Purkinje cell (primary cell): ENCODE results near the gene ZNF714. TPM values are rescaled to one million over a fixed set of nuclear protein-coding genes. Genes with fewer than 3 reads are reported as not detected.

Source experiments
- polyA plus RNA-seq: library from polyadenylated mRNA; unstranded; fragments of >200 nt; fragmentation: Nextera tagmentation; gene quantifications from 2 replicates; pipeline ENCODE4 v1.2.1, GENCODE V29; 2014

ZNF714 gene
- polyA plus RNA-seq, result 14.6 and 25.1 TPM in 2 replicates

DNA sequence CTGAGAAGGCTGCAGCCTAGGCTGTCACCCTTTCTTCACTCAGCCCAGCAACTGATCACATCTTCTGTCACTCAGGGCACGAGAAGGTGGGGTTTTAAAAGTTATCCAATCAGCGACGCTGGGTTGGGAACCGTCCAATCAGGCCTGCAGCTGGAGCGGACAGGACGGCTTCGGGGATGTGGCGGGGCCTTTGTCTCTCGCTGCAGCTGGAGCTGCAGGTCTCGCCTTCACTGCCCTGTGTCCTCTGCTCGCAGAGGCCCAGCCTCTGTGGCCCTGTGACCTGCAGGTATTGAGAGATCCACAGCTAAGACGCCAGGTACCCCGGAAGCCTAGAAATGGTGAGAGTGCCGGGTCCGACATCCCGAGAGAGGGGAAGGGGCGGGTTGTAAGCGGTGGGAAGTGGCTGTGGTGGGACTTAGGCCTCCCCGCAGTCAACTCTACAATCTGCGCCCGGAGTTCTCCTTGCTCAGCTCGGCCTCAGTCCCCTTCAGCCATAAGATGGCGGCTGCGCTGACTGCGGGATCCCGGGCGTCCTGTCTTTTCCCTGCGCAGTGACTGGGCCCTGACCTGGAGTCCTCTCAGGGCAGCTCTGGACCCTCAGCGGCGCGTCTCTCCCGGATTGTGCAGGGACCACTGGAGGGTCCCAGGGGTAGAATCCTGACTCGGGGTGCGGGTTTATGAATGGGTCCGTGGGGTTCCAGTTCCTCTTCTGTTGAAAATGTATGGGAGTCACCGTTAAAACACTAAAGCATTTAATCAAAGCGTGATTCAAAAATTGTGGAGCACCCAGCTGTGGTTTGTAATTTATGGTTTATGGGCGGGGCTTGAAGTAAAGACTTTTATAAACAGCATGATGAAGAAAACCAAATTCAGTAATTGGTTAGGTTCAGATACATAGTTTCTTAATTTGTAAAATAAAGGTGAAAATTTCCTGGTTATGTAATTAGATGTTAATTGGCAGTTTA lies at the start of gene ZNF714:
TSS of gene ZNF714 (plus strand) at position 193 of the 965 bp plus-strand sequence. CDS start 16,066 bp downstream, outside the sequence.

DNA sequence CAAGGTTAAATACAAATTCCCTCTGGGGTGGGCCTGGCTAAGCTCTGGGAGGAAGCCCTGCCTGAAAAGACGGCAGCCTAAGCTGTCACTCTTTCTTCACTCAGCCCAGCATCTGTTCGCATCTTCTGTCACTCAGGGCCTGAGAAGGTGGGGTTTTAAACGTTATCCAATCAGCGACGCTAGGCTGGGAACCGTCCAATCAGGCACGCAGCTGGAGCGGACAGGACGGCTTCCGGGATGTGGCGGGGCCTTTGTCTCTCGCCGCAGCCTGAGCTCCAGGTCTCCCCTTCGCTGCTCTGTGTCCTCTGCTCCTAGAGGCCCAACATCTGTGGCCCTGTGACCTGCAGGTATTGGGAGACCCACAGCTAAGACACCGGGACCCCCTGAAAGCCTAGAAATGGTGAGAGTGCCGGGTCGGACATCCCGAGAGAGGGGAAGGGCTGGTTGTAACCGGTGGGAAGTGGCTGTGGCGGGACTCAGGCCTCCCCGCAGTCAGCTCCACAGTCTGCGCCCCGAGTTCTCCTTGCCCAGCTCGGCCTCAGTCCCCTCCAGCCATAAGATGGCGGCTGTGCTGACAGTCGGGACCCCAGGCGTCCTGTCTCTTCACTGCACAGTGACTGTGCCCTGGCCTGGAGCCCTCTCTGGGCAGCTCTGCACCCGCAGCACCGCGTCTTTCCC lies 59.9 kb downstream of the ZNF714 start, which contains the start of gene ZNF431:
TSS of gene ZNF431 (plus strand) at position 254 of the 678 bp plus-strand sequence. CDS start at position 398, 144 bp downstream.

Other genes with a start within 250 kb of the ZNF714 start
- gene ZNF85, start 159.0 kb upstream of the ZNF714 start, polyA plus RNA-seq, result 6.6 and 7.5 TPM in 2 replicates
- 12.5 and 17.3 TPM in 2 replicates for gene ZNF430, start 61.5 kb upstream of the ZNF714 start, polyA plus RNA-seq
- 4.5 and 5.4 TPM in 2 replicates for gene ZNF431, start 59.8 kb downstream of the ZNF714 start, polyA plus RNA-seq
- gene ZNF708, start 247.2 kb downstream of the ZNF714 start, polyA plus RNA-seq, result 3.6 and 6.7 TPM in 2 replicates